IPS-18a (cell line): ENCODE results near the gene TASOR.
A peak's percentile ranks its signal among the peaks of the same experiment; 100 is the strongest.
"Not testable (repeated sequence)": the region's sequence is repeated elsewhere in the genome, so short reads cannot be mapped to it uniquely, and the experiment has no call there.

Source experiments
- H3K27ac ChIP-seq: one replicate; pipeline ENCODE4 v1.5.1; 2013; ENCODE audit warnings: low read length
- H3K27me3 ChIP-seq: one replicate; pipeline ENCODE4 v1.6.1; 2013; ENCODE audit warnings: mild to moderate bottlenecking, low read length; ENCODE audit not compliant: control insufficient read depth, insufficient read depth
- H3K36me3 ChIP-seq: one replicate; pipeline ENCODE4 v1.6.1; 2013; ENCODE audit warnings: low read depth, low read length; ENCODE audit not compliant: control insufficient read depth
- H3K4me1 ChIP-seq: one replicate; pipeline ENCODE4 v1.6.1; 2013; ENCODE audit warnings: low read depth, low read length; ENCODE audit not compliant: control insufficient read depth
- H3K4me3 ChIP-seq: one replicate; pipeline ENCODE4 v1.5.1; 2013; ENCODE audit warnings: low read length
- H3K9ac ChIP-seq: one replicate; pipeline ENCODE4 v1.6.1; 2013; ENCODE audit warnings: mild to moderate bottlenecking, low read length, moderate library complexity
- H3K9me3 ChIP-seq: one replicate; pipeline ENCODE4 v1.6.1; 2013; ENCODE audit warnings: low read depth, low read length; ENCODE audit not compliant: control insufficient read depth

The TASOR gene, protein sequence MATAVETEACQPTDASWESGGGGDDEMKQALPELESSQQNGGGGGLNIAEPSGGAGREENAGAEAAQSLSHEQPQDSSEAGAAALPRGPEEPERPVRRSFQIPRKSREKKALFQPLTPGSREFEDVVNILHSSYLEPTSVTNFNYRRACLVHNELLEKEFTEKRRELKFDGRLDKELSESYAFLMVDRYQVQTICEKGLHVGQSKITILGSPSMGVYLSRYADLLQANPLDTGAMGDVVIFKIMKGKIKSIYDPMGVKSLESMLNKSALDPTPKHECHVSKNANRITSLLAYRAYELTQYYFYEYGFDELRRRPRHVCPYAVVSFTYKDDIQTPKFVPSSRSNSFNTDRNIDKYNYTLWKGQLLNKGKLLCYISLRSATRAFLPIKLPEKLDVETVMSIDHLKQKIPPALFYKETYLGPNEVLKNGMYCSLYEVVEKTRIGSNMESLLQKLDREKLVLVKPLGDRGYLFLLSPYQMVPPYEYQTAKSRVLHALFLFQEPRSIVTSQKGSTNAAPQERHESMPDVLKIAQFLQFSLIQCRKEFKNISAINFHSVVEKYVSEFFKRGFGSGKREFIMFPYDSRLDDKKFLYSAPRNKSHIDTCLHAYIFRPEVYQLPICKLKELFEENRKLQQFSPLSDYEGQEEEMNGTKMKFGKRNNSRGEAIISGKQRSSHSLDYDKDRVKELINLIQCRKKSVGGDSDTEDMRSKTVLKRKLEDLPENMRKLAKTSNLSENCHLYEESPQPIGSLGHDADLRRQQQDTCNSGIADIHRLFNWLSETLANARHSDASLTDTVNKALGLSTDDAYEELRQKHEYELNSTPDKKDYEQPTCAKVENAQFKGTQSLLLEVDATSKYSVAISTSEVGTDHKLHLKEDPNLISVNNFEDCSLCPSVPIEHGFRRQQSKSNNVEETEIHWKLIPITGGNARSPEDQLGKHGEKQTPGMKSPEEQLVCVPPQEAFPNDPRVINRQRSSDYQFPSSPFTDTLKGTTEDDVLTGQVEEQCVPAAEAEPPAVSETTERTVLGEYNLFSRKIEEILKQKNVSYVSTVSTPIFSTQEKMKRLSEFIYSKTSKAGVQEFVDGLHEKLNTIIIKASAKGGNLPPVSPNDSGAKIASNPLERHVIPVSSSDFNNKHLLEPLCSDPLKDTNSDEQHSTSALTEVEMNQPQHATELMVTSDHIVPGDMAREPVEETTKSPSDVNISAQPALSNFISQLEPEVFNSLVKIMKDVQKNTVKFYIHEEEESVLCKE (N-terminal part only)

DNA sequence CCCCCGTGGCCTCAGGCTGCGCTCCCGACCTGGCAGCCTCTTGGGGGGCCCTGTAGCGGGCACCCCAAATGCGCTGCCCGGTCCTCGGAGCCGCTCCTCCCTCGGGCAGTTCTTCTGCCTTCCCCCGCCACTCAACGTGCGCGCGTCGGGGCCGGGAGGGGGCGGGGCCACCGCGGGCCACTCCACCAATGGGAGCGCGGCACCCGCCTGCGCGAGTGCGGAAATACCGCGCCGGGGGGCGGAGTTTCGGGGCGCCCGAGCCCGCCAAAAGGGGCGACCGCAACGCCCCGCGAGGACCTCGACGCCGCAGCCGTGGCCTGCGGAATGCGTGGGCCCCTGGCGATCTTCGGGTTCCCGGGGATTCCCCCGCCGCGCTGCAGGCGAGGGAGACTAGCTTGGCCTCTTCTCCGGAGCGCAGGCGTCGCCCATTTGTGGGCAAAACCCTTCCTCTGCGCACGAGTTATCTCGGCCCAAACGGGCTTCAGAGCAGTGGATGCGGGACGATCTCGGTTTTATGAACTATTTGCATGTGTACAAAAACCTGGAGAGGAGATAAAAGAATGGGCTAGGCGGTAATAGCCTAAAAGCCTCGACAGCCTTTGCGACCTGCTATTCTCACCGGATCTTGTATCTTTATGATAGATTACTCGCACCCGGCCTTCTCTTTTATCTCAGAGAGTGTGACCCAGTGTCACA, at the start of gene TASOR:
Gene TASOR (minus strand): TSS at position 144 of the 696 bp plus-strand sequence. CDS start 259 bp downstream, outside the sequence.
- H3K9me3 ChIP-seq: peaks cover 5% of the 10 kb centered on the region
- H3K27me3 ChIP-seq: peaks cover 26% of the 10 kb centered on the region
- H3K4me3 ChIP-seq: peak within 1 kb of the TSS; percentile 92
- H3K4me1 ChIP-seq: peaks cover 16% of the 10 kb centered on the region
- no peaks in the 10 kb centered on the region for H3K36me3 ChIP-seq
- H3K27ac ChIP-seq: peak within 1 kb of the TSS; percentile 91
- H3K9ac ChIP-seq: peak within 1 kb of the TSS; percentile 98

DNA sequence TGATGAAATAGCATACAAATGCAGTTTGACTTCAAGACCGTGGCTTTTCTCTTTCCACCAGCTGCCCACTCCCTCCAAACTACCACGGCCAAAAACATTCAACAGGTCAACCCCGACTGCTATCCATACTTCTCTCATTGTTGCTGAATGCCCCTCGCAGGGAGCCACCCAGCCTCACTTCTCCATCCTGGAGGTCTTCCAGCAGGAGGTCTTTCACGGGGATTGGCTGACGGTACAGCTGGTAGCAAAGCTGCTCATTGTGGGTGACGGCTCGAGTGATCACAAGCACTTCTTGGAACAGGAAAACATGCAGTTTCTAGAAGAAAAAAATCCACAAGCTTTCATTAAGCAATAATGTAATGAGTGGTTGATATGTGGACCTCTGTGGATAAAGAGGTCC, 49.0 kb upstream of the TASOR start:
- H3K9ac ChIP-seq: no peak overlapping the region
- H3K9me3 ChIP-seq: no peaks in the 10 kb centered on the region
- no peaks in the 10 kb centered on the region for H3K36me3 ChIP-seq
- H3K4me3 ChIP-seq: no peak overlapping the region
- H3K4me1 ChIP-seq: peaks cover 10% of the 10 kb centered on the region
- no peak overlapping the region for H3K27ac ChIP-seq
- no peaks in the 10 kb centered on the region for H3K27me3 ChIP-seq

DNA sequence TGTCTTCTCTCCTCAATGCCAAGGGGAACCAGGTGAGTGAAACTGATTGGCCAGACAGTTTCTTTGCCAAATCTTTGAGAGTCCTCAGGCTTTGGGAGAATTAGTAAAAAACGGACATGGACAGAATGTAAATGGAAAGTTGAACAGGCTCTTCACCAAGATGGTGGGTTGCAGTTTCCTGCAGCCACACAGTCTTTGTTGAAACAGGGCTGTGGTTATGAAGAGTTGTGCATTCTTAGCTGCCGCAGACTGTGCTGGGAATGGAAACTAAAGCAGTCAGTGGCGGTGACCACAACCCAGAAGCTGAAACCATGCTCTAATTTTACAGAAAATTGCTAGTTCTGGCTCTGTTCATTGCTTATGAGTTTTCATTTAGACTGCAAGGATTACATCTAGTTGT, 42.1 kb upstream of the TASOR start:
- no peaks in the 10 kb centered on the region for H3K4me1 ChIP-seq
- no peak overlapping the region for H3K9ac ChIP-seq
- no peaks in the 10 kb centered on the region for H3K27me3 ChIP-seq
- no peaks in the 10 kb centered on the region for H3K36me3 ChIP-seq
- no peak overlapping the region for H3K27ac ChIP-seq
- H3K9me3 ChIP-seq: no peaks in the 10 kb centered on the region
- H3K4me3 ChIP-seq: no peak overlapping the region

DNA sequence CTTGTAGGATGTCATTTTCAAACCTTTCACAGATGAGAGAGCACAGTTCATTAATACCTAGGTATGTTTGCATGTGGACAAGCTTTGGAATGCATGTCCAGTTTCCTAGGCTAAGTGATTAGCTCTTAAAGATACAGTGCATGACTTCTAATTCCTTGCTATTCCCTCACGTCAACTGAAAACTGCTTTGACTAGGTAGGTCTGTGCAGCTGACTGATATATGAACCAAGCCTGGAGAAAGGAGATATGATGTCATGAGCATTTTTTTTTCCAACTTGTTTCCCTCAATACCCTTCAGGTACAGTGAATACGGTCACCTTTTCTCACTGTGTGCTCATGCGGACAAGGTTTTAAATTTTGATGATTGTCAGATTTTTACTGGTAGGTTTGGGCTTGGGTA, 41.6 kb upstream of the TASOR start:
- Histone ChIP-seq H3K27me3 (no peaks in the 10 kb centered on the region), H3K9ac (no peak overlapping the region), H3K4me1 (no peaks in the 10 kb centered on the region), H3K4me3 (no peak overlapping the region), H3K9me3 (no peaks in the 10 kb centered on the region), H3K27ac (no peak overlapping the region), H3K36me3 (no peaks in the 10 kb centered on the region)

DNA sequence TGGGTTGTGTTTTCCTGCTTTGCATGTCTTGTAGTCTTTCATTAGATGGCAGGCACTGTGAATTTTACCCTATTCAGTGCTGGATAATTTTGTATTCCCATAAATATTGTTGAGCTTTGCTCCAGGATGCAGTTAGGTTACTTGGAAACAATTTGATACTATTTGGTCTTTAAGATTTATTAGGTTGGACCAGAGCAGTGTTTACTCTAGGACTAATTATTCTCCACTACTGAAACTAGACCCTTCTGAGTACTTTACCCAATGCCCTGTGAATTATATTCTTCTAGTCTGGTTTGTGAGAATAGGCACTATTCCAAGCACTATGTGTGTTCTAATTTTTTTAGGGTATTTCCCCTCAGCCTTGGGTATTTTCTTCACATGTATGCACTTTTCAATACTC, 37.8 kb upstream of the TASOR start:
- Histone ChIP-seq H3K4me3 (no peak overlapping the region), H3K9me3 (no peaks in the 10 kb centered on the region), H3K27ac (no peak overlapping the region), H3K27me3 (no peaks in the 10 kb centered on the region), H3K4me1 (no peaks in the 10 kb centered on the region), H3K9ac (no peak overlapping the region), H3K36me3 (no peaks in the 10 kb centered on the region)

DNA sequence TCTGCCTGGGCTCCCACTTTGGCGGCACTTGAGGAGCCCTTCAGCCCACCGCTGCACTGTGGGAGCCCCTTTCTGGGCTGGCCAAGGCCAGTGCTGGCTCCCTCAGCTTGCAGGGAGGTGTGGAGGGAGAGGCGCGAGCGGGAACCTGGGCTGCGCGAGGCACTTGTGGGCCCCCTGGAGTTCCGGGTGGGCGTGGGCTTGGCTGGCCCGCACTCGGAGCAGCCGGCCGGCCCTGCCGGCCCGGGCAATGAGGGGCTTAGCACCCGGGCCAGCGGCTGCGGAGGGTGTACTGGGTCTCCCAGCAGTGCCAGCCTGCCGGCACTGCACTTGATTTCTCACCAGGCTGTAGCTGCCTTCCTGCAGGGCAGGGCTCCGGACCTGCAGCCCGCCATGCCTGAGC, 35.7 kb upstream of the TASOR start:
- H3K4me1 ChIP-seq, H3K9ac ChIP-seq, H3K4me3 ChIP-seq, H3K27ac ChIP-seq, H3K9me3 ChIP-seq, H3K36me3 ChIP-seq, H3K27me3 ChIP-seq: not testable (repeated sequence)

DNA sequence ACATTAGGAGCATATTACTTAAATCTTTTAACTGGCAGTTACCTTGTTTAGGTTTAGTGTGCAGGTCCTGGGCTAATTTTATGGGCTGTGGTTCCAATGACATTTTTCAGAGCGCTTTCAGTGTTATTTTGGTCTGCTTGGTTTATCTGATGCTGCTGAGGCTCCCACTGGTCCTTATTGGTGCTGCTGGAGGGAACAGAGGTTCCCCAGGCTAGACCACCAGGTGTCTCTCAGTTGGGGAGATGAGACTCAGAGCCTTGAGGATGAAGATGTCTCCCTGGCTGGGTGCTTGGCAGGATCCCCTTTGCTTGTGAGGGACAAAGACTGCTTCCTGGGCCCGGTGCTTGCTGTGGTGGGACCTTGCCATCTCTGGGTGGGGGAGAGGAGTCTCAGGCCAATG, 28.3 kb upstream of the TASOR start:
- H3K9ac ChIP-seq: no peak overlapping the region
- no peaks in the 10 kb centered on the region for H3K27me3 ChIP-seq
- H3K4me3 ChIP-seq: no peak overlapping the region
- H3K9me3 ChIP-seq: no peaks in the 10 kb centered on the region
- H3K27ac ChIP-seq: no peak overlapping the region
- no peaks in the 10 kb centered on the region for H3K4me1 ChIP-seq
- H3K36me3 ChIP-seq: no peaks in the 10 kb centered on the region

DNA sequence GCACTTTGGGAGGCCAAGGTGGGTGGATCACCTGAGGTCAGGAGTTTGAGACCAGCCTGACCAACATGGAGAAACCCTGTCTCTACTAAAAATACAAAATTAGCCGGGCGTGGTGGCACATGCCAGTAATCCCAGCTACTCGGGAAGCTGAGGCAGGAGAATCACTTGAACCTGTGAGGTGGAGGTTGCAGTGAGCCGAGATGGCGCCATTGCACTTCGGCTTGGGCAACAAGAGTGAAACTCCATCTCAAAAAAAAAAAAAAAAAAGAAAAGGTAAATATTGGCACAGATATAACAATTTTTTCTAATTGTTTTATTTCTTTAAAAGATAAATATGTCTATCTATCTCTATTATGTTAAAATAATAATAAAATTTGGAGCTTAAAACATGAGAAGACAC, 24.3 kb upstream of the TASOR start:
- not testable (repeated sequence) for H3K27me3 ChIP-seq, H3K4me3 ChIP-seq, H3K9ac ChIP-seq, H3K27ac ChIP-seq, H3K9me3 ChIP-seq, H3K36me3 ChIP-seq, H3K4me1 ChIP-seq

DNA sequence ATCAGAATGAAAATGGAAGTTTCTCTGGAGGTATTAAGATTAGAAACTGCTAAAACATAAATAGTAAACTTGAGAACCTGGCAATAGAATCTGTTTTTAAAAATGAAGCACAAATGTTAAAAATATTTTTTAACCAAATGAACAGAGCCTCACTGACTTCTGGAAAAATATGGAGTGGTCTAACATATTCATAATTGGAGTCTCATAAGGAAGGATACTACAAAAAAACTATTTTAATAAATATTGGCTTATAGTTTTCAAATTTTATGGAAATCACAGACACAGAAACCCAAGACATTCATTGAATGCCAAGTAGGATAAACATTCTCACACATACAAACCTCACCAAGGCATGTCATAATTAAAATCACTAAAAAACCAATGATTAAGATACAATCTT, 23.6 kb upstream of the TASOR start:
- no peak overlapping the region for H3K4me3 ChIP-seq
- H3K27me3 ChIP-seq: no peaks in the 10 kb centered on the region
- H3K27ac ChIP-seq: no peak overlapping the region
- H3K4me1 ChIP-seq: no peaks in the 10 kb centered on the region
- H3K9ac ChIP-seq: no peak overlapping the region
- H3K9me3 ChIP-seq: no peaks in the 10 kb centered on the region
- no peaks in the 10 kb centered on the region for H3K36me3 ChIP-seq

DNA sequence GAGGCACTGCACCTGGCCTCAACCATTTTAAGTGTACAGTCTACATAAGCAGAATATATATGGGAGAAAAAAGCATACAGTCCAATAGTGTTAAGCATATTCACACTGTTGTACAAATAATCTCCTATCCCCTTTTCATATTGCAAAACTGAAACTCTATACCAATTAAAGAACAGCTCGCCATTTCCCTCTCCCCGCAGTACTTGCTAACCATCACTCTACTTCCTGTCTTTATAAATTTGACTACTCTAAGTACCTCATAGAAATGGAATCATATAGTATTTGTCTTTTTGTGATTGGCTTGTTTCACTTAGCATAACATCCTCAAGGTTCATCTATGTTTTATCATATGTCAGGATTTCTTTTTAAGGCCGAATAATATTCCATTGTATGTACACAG, 21.6 kb upstream of the TASOR start:
- H3K27me3 ChIP-seq: no peaks in the 10 kb centered on the region
- H3K4me1 ChIP-seq: no peaks in the 10 kb centered on the region
- H3K9me3 ChIP-seq: no peaks in the 10 kb centered on the region
- no peaks in the 10 kb centered on the region for H3K36me3 ChIP-seq
- H3K27ac ChIP-seq: no peak overlapping the region
- H3K4me3 ChIP-seq: no peak overlapping the region
- H3K9ac ChIP-seq: no peak overlapping the region
